Liver (tissue), 9 donors: ENCODE measurements around the gene CLPTM1L. TPM values are rescaled to one million over a fixed set of nuclear protein-coding genes. Genes with fewer than 3 reads are reported as not detected.

ENCODE experiments used
- DNase-seq: peaks from one replicate; pipeline ENCODE4 v3.0.0-alpha.2; 2017; ENCODE audit warnings: low spot score
- H3K27ac ChIP-seq, 2 donors: one replicate each; pipeline ENCODE4 v1.7.0; 2013; ENCODE audit warnings: inconsistent platforms in 2 of 2, low read length in 2 of 2, control low read depth in 1 of 2, low read depth in 1 of 2, mild to moderate bottlenecking in 1 of 2
- H3K27me3 ChIP-seq, 4 donors: one replicate each; pipeline versions ENCODE4 v1.6.1 to v1.7.0; 2013; ENCODE audit warnings: low read length in 3 of 4, inconsistent platforms in 1 of 4, mild to moderate bottlenecking in 1 of 4, moderate library complexity in 1 of 4; ENCODE audit not compliant: control insufficient read depth in 4 of 4, insufficient read depth in 4 of 4
- H3K36me3 ChIP-seq, 4 donors: one replicate each; pipeline versions ENCODE4 v1.6.1 to v1.7.0; 2013; ENCODE audit warnings: low read length in 3 of 4, mild to moderate bottlenecking in 3 of 4, low read depth in 1 of 4, moderate library complexity in 1 of 4; ENCODE audit not compliant: control insufficient read depth in 4 of 4, insufficient read depth in 3 of 4
- H3K4me1 ChIP-seq, 4 donors: one replicate each; pipeline versions ENCODE4 v1.6.1 to v1.7.0; 2013; ENCODE audit warnings: low read length in 3 of 4, mild to moderate bottlenecking in 3 of 4, moderate library complexity in 1 of 4; ENCODE audit not compliant: control insufficient read depth in 4 of 4, insufficient read depth in 4 of 4
- H3K4me3 ChIP-seq, 3 donors: one replicate each; pipeline versions ENCODE4 v1.6.1 to v1.7.0; 2013; ENCODE audit warnings: low read length in 3 of 3, control low read depth in 1 of 3, low read depth in 1 of 3, mild to moderate bottlenecking in 1 of 3
- H3K9ac ChIP-seq, 2 donors: one replicate each; pipeline ENCODE4 v1.7.0; 2013; ENCODE audit warnings: low read length in 2 of 2, mild to moderate bottlenecking in 2 of 2, moderate library complexity in 2 of 2, control low read depth in 1 of 2, low read depth in 1 of 2
- H3K9me3 ChIP-seq, 4 donors: one replicate each; pipeline versions ENCODE4 v1.6.1 to v1.7.0; 2013; ENCODE audit warnings: low read length in 3 of 4; ENCODE audit not compliant: control insufficient read depth in 4 of 4
- ATF3 ChIP-seq: IDR thresholded peaks from 2 replicates; pipeline ENCODE4 v1.6.1; 2016; ENCODE audit warnings: antibody characterized with exemption
- EGR1 ChIP-seq, 2 donors: IDR thresholded peaks; 2 replicates each; pipeline ENCODE4 v1.6.1; 2016 to 2018; ENCODE audit warnings: antibody characterized with exemption in 2 of 2, low read depth in 2 of 2
- FOXA1 ChIP-seq: IDR thresholded peaks from 2 replicates; pipeline ENCODE4 v1.6.1; 2016; ENCODE audit warnings: antibody characterized with exemption
- FOXA2 ChIP-seq: IDR thresholded peaks from 2 replicates; pipeline ENCODE4 v1.6.1; 2016; ENCODE audit warnings: antibody characterized with exemption
- GABPA ChIP-seq, 2 donors: IDR thresholded peaks in 1 of 2; conservative IDR thresholded peaks in 1 of 2; 2 replicates each; pipeline ENCODE4 v1.6.1; 2016; ENCODE audit warnings: antibody characterized with exemption in 2 of 2, mild to moderate bottlenecking in 1 of 2, moderate library complexity in 1 of 2
- HNF4A ChIP-seq, 2 donors: conservative IDR thresholded peaks; 2 replicates each; pipeline ENCODE4 v1.6.1; 2016; ENCODE audit warnings: antibody characterized with exemption in 2 of 2, mild to moderate bottlenecking in 2 of 2
- HNF4G ChIP-seq: IDR thresholded peaks from 2 replicates; pipeline ENCODE4 v1.6.1; 2016; ENCODE audit warnings: antibody characterized with exemption
- JUND ChIP-seq, 2 donors: IDR thresholded peaks; 2 replicates each; pipeline ENCODE4 v1.6.1; 2016; ENCODE audit warnings: antibody characterized with exemption in 2 of 2
- MAX ChIP-seq: IDR thresholded peaks from 2 replicates; pipeline ENCODE4 v1.6.1; 2016; ENCODE audit warnings: antibody characterized with exemption
- NR2F2 ChIP-seq: IDR thresholded peaks from 2 replicates; pipeline ENCODE4 v1.6.1; 2016; ENCODE audit warnings: antibody characterized with exemption
- RAD21 ChIP-seq, 2 donors: IDR thresholded peaks; 2 replicates each; pipeline ENCODE4 v1.6.1; 2016; ENCODE audit warnings: antibody characterized with exemption in 2 of 2, mild to moderate bottlenecking in 2 of 2
- REST ChIP-seq: IDR thresholded peaks from 2 replicates; pipeline ENCODE4 v1.6.1; 2016; ENCODE audit warnings: antibody characterized with exemption, mild to moderate bottlenecking
- RXRA ChIP-seq, 2 donors: IDR thresholded peaks; 2 replicates each; pipeline ENCODE4 v1.6.1; 2017 to 2018; ENCODE audit warnings: antibody characterized with exemption in 2 of 2, mild to moderate bottlenecking in 1 of 2
- SP1 ChIP-seq: IDR thresholded peaks from 2 replicates; pipeline ENCODE4 v1.6.1; 2018; ENCODE audit warnings: antibody characterized with exemption, mild to moderate bottlenecking
- TAF1 ChIP-seq: conservative IDR thresholded peaks from 2 replicates; pipeline ENCODE4 v1.6.1; 2016; ENCODE audit warnings: antibody characterized with exemption, mild to moderate bottlenecking
- YY1 ChIP-seq: IDR thresholded peaks from 2 replicates; pipeline ENCODE4 v1.6.1; 2016; ENCODE audit warnings: antibody characterized with exemption, mild to moderate bottlenecking
- ZBTB33 ChIP-seq: IDR thresholded peaks from 2 replicates; pipeline ENCODE4 v1.6.1; 2016; ENCODE audit warnings: antibody characterized with exemption
- WGBS: extraction: QIAGEN DNeasy Blood & Tissue Kit; methylation state at CpG from one replicate; pipeline ENCODE4 v1.1.7; 2013; 5-methylcytosine and 5-hydroxymethylcytosine counted together
- polyA plus RNA-seq, 2 donors: library from polyadenylated mRNA; stranded (reverse) in 1 of 2; unstranded in 1 of 2; fragments of 200-250 nt in 1 of 2; fragments of >200 nt in 1 of 2; fragmentation: Nextera tagmentation in 1 of 2; extraction: Ambion mirVana in 1 of 2; gene quantifications; one replicate each; pipeline versions ENCODE4 v1.2.1 to v1.2.3, GENCODE V29; 2013 to 2015
- total RNA-seq, 2 donors: library from RNA; depleted of rRNA; stranded (reverse); fragments of >200 nt; gene quantifications; one replicate each; pipeline ENCODE4 v1.2.3, GENCODE V29; 2014
- donor health status: healthy.
- donor health status: healthy.
- donor health status: healthy.
- donor health status: healthy.
- donor health status: healthy.

The CLPTM1L gene
- total and polyA plus RNA-seq, 4 donors: 69.2 to 255 (median 146) TPM

- WGBS: 87% methylated on average over 13 of the region's 13 CpGs
- no peaks in the 10 kb centered on the region for H3K4me1 ChIP-seq
- no peak for DNase-seq
- no peak overlapping the region for H3K4me3 ChIP-seq
- H3K27me3 ChIP-seq: no peaks in the 10 kb centered on the region
- H3K27ac ChIP-seq: no peak overlapping the region
- H3K9me3 ChIP-seq: no peaks in the 10 kb centered on the region
- no peak overlapping the region for H3K9ac ChIP-seq
- TF ChIP-seq EGR1 (IDR thresholded peaks at IDR 0.05; ENCODE audit: low read depth in 2 of 2): no peak
- no peak for TF ChIP-seq ATF3
- no peak for TF ChIP-seq HNF4G
- TF ChIP-seq HNF4A (conservative IDR thresholded peaks at IDR 0.05): no peak
- TF ChIP-seq RXRA (IDR thresholded peaks at IDR 0.05): no peak
- TF ChIP-seq YY1: no peak
- TF ChIP-seq MAX: no peak
- no peak for TF ChIP-seq FOXA1
- TF ChIP-seq JUND (IDR thresholded peaks at IDR 0.05): no peak
- no peak for TF ChIP-seq ZBTB33
- TF ChIP-seq TAF1: no peak
- TF ChIP-seq NR2F2: no peak
- TF ChIP-seq SP1: no peak
- no peak for TF ChIP-seq GABPA (IDR thresholded peaks at IDR 0.05 in 1 of 2, conservative IDR thresholded peaks at IDR 0.05 in 1 of 2)
- no peak for TF ChIP-seq RAD21 (IDR thresholded peaks at IDR 0.05)
- H3K36me3 ChIP-seq: no peaks in the 10 kb centered on the region
These were observed 76.2 kb downstream of the CLPTM1L start for GRCh38 chr5:1268666-1269065.

- no peaks in the 10 kb centered on the region for H3K36me3 ChIP-seq
- no peak overlapping the region for H3K4me3 ChIP-seq
- no peak overlapping the region for H3K9ac ChIP-seq
- DNase-seq: no peak
- H3K4me1 ChIP-seq: no peaks in the 10 kb centered on the region
- no peak overlapping the region for H3K27ac ChIP-seq
- H3K27me3 ChIP-seq: no peaks in the 10 kb centered on the region
- H3K9me3 ChIP-seq: no peaks in the 10 kb centered on the region
- WGBS: 96% methylated on average over 13 of the region's 13 CpGs
- no peak for TF ChIP-seq TAF1
- no peak for TF ChIP-seq FOXA1
- TF ChIP-seq EGR1 (IDR thresholded peaks at IDR 0.05; ENCODE audit: low read depth in 2 of 2): no peak
- TF ChIP-seq SP1: no peak
- TF ChIP-seq RXRA (IDR thresholded peaks at IDR 0.05): no peak
- no peak for TF ChIP-seq ATF3
- no peak for TF ChIP-seq REST
- no peak for TF ChIP-seq FOXA2
- TF ChIP-seq YY1: no peak
- no peak for TF ChIP-seq HNF4A (conservative IDR thresholded peaks at IDR 0.05)
- TF ChIP-seq ZBTB33: no peak
- no peak for TF ChIP-seq HNF4G
- no peak for TF ChIP-seq RAD21 (IDR thresholded peaks at IDR 0.05)
- no peak for TF ChIP-seq MAX
These were observed 76.8 kb downstream of the CLPTM1L start for GRCh38 chr5:1268056-1268455.
